Fibroblast of skin of scalp (primary cell): ENCODE results near the gene SEMA6A.

ENCODE experiments used
- DNase-seq: peaks from one replicate; pipeline ENCODE4 v3.0.0-alpha.2; 2013

SEMA6A gene

GRCh38 chr5:116488356-116489041 is 86.1 kb downstream of the SEMA6A start:
- DNase-seq, result peak; percentile 25

- DNase-seq, result no peak
Observed at GRCh38 chr5:116487045-116487444, 87.6 kb downstream of the SEMA6A start.

- no peak for DNase-seq
Observed at GRCh38 chr5:116486588-116486987, 88.0 kb downstream of the SEMA6A start.

- DNase-seq, result no peak
Observed at GRCh38 chr5:116484645-116485044, 90.0 kb downstream of the SEMA6A start.

DNA sequence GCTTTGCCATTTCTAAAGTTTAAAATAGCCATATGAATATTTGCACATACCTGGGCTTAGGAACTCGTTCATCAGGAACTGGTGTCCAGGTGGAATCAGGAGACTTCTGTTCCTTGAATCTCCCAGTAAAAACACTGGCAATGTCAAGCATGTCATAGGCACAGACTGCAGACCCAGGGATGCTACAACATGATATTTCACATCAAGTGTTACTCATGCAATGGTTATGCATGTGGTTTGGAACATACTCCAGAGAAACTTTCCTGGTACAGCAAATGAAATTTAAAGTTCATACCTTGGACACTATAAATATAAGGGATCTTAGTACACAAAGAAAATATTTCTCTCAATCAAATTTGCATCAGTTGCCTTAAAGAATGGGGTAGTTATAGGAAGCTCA is 92.2 kb downstream of the SEMA6A start:
- peak; percentile 62 for DNase-seq

DNA sequence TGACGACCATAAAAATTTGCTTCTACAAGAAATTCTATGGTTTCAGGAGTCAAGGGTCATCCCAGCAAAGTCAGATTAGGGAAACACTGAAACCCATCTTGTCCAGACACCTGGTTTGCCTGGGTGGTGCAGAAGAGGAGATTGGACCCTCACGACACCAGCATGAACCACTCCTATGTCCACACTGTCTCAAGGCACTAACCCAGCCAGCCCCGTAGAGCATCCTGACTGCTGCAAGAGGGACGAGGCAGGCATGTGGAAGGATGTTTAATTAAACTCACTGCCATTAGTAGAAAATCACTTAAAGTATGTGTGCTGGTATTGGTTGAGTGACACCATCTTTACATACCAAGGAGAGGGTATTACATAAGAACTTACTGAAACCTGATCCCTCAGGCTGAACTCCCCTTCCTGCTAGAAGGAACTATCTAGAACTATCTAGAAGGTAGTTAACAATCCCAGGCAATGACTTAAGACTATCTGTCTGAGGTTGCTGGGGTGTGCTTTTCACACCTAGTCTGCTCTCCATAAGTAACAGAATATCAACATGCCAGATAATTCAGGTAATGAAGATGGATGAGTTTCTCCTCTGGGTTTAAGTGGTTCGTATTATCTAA is 93.6 kb downstream of the SEMA6A start:
- no peak for DNase-seq

- peak; percentile 51 for DNase-seq
Observed at GRCh38 chr5:116479776-116480675, 94.6 kb downstream of the SEMA6A start.

DNA sequence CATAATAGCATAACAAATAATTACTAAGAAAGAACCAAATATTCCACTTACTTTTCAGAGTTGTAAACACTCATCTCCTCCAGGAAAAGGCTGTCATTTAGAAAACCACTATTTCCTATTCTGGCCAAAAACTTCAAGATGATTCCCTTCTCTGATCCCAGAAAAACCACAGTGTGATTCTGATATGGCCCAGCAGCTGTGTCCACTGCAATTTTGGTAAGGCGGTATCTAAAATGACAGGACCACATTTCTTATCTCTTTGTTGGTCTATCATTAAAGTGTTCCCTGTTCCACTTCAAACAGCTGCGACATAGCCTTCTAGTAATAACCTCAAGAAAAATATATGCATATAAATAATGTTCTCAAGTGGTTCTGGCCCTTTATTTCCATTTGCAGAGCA is 96.1 kb downstream of the SEMA6A start:
- DNase-seq, result no peak

GRCh38 chr5:116476897-116477537 is 97.6 kb downstream of the SEMA6A start:
- no peak for DNase-seq

DNA sequence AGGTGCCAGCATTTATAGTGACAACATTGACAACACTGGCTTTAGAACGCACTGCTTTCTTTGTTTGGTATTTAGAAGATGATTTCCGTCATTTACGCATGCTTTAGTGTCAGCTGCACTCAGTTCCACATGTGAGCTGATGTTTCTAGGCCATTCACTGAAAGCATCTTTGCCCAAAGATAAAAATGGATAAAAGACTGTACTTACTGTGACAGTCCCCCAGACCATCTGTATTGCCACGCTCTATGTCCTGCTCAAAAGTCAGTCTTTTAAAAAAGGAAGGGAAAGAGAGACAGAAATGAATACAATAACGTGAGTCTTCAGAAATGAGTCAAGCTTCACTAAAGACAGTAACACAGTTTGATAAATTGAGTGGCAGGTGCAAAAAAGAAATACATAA is 99.3 kb downstream of the SEMA6A start:
- no peak for DNase-seq

DNA sequence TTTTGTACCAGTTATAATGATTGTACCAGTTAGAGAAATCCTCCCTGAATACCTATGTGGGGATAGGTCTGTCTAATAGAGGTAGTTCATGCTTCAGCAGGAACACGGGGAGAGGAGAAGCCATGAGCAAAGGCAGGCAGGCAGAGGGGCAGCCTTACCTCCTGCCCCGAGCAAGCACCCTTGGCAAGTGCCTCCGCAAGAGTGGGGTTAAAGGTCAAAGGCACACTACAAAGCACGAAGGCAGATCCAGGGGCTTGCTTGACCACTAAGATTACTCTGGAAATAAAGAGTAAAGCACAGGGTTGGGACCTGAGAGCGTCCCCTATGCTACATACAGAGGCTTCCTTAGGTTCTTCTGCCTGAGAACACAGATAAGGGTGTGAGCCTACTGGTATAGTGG is 100.9 kb downstream of the SEMA6A start:
- no peak for DNase-seq

DNA sequence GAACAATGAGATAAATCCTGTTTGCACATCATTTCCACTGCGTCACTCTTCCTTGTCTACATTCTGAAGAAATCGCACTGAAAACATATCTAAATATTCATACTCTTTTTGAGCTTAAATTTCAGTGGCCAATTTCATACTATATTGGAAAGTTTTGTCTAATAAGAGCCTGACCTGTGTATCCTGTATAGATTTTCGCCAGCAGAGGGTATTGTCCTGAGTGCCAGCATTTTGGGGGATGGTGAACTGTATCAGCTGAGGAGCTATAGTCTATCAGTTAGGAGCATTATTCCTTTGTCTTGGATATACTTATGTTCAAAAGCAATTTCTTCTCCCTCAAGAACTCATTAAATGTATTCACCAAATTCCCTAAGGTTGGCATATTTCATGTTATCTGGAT is 102.3 kb downstream of the SEMA6A start:
- DNase-seq, result no peak

- no peak for DNase-seq
Observed at GRCh38 chr5:116469631-116470030, 105.0 kb downstream of the SEMA6A start.

GRCh38 chr5:116468583-116468982 is 106.0 kb downstream of the SEMA6A start:
- DNase-seq, result no peak

GRCh38 chr5:116467465-116467843 is 107.2 kb downstream of the SEMA6A start:
- DNase-seq, result no peak

- no peak for DNase-seq
Observed at GRCh38 chr5:116466727-116467464, 107.7 kb downstream of the SEMA6A start.

- DNase-seq, result no peak
Observed at GRCh38 chr5:116465411-116465810, 109.2 kb downstream of the SEMA6A start.

GRCh38 chr5:116464144-116464708 is 110.4 kb downstream of the SEMA6A start:
- DNase-seq, result no peak

GRCh38 chr5:116462500-116462899 is 112.1 kb downstream of the SEMA6A start:
- no peak for DNase-seq

DNA sequence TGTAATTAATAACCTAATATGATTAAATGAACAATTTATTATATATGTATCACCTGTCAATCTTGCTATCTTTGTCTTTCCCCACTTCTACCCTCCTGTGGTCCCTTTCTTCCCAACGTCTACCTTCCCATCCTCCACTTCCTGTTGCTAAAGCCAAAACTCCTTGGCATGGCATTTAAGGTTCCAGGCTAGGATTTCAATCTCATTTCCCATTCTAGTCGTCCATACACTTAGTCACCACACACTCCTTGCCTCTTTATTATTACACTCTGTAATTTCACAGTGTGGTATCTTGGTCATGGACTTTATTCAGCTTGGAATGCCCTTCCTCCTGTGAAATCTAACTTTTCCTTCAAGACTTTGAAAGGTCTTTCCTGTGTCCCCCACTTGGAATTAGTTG is 115.3 kb downstream of the SEMA6A start:
- no peak for DNase-seq

GRCh38 chr5:116457062-116457461 is 117.6 kb downstream of the SEMA6A start:
- no peak for DNase-seq

- DNase-seq, result peak; percentile 7
Observed at GRCh38 chr5:116456036-116456435, 118.6 kb downstream of the SEMA6A start.
